ENCODE results near the gene MALT1.

Gene MALT1

DNA sequence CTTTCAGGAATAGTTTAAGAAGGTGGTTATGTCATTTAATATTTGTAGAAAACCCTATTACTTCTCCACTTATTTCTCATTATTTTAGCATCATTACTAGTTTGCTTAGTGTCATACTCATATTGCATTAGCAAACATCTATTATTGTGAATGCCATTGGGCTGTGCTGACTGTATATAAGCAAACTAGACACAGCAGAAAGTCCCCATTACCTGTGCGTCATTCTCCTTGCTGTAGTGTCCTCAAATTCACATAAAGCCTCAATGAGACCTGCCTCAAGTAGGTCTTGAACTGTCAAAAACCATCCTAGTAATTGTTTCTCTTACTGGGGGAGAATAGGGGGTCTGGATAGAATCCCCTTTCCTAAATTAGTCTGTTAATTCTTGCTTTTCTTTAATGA lies 43.6 kb downstream of the MALT1 start:
- Histone ChIP-seq H3K9me3 (ENCODE audit: insufficient read depth, low read depth, low read length) (no peaks in the 10 kb centered on the region), H3K9ac (ENCODE audit: low read length) (no peak overlapping the region), H3K23ac (ENCODE audit: low read length) (no peak overlapping the region), H2BK120ac (ENCODE audit: insufficient read depth, low read length, poor library complexity) (no peak overlapping the region), H2AFZ (ENCODE audit: insufficient read depth, low read length, poor library complexity) (no peak overlapping the region), H3K36me3 (ENCODE audit: control insufficient read depth in 1 of 2, insufficient read depth in 2 of 2, low read length in 2 of 2) (peaks cover 7 to 9% of the 10 kb centered on the region in 2 experiments), H3K14ac (ENCODE audit: low read length) (no peak overlapping the region), H3K79me1 (ENCODE audit: low read length) (no peaks in the 10 kb centered on the region), H3K4ac (ENCODE audit: low read depth, low read length) (no peak overlapping the region), H3K4me1 (ENCODE audit: control insufficient read depth in 1 of 2, insufficient read depth in 2 of 2, low read length in 2 of 2) (no peaks in the 10 kb centered on the region), H4K12ac (ENCODE audit: low read depth, low read length) (no peak overlapping the region), H3K4me3 (ENCODE audit: low read depth, low read length) (no peak overlapping the region), H3K79me2 (ENCODE audit: control insufficient read depth, insufficient read depth, low read length, poor library complexity) (no peaks in the 10 kb centered on the region), H4K91ac (ENCODE audit: low read depth, low read length) (no peak overlapping the region), H2AK5ac (ENCODE audit: low read length) (no peak overlapping the region), H3K27me3 (ENCODE audit: insufficient read depth, low read length) (no peaks in the 10 kb centered on the region), H3K18ac (ENCODE audit: low read length) (no peak overlapping the region), H2BK12ac (ENCODE audit: low read length) (no peak overlapping the region), H4K8ac (ENCODE audit: low read depth, low read length) (no peak overlapping the region), H3K4me2 (ENCODE audit: low read length) (no peak overlapping the region), H3K27ac (ENCODE audit: low read depth, low read length) (no peak overlapping the region), H2BK5ac (ENCODE audit: low read depth, low read length, poor library complexity) (no peak overlapping the region)
- no peak for DNase-seq
- no CpG with 5 or more reads among the region's 1 CpG for WGBS (ENCODE audit: extremely low coverage, insufficient coverage, insufficient read length)

DNA sequence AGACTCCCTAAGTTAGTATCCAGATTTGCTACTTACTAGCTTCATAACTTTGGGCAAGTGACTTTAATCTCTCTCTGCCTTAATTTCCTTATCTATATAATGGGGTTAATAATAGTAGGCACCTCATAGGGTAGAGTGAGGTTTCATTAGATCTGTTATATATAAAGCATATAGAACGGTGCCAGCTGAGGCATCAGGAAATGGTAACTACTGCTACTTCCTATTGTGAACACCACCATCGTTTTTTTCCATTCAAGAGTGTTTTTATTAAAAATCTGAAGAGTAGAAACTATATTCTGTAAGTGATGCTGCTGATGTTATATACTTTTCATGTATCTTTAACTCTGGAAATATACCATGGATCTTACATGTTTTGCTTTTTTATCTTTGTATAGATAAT lies 44.3 kb downstream of the MALT1 start:
- H3K79me1 ChIP-seq (ENCODE audit: low read length), result no peaks in the 10 kb centered on the region
- H2BK120ac ChIP-seq (ENCODE audit: insufficient read depth, low read length, poor library complexity), result no peak overlapping the region
- H3K4me3 ChIP-seq (ENCODE audit: low read depth, low read length), result no peak overlapping the region

DNA sequence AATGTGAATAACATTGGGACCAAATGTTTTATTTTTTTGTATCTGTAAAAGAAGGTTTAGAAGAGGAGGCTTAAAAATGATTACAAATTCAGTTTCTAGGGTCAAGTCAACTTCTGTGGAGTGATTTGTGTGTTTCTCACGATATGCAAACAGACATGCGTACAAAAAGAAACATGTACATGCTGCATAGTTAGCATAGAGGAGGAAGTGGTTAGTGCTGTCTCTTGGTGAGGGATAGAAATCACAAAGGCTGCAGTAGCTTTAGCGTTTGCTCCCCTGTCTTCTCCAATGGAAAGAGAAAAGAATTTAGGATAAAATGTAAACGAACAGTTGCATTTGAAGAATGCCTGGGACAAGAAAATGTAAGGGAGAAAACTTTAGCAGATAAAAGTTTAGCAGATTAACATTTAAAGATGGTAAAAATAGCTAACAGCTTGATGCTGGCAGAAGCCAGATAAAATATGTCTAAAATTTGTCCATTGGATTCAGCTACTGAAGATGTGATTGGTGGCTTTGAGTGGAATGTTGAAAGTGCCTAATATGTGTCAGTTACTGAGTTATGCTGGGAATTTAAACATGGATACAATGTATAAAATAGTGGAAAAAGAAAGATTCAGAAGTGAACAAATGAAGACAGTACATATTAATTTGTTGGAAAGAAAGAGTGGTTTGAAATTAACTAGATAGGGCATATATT lies 44.9 kb downstream of the MALT1 start:
- Histone ChIP-seq H3K4me1 (ENCODE audit: control insufficient read depth in 1 of 2, insufficient read depth in 2 of 2, low read length in 2 of 2) (no peaks in the 10 kb centered on the region), H3K4me2 (ENCODE audit: low read length) (no peak overlapping the region), H3K79me1 (ENCODE audit: low read length) (no peaks in the 10 kb centered on the region), H2BK120ac (ENCODE audit: insufficient read depth, low read length, poor library complexity) (no peak overlapping the region), H3K27me3 (ENCODE audit: insufficient read depth, low read length) (no peaks in the 10 kb centered on the region), H3K27ac (ENCODE audit: low read depth, low read length) (no peak overlapping the region), H3K9ac (ENCODE audit: low read length) (no peak overlapping the region), H2BK5ac (ENCODE audit: low read depth, low read length, poor library complexity) (no peak overlapping the region), H2AK5ac (ENCODE audit: low read length) (no peak overlapping the region), H3K14ac (ENCODE audit: low read length) (no peak overlapping the region), H3K9me3 (ENCODE audit: insufficient read depth, low read depth, low read length) (no peaks in the 10 kb centered on the region), H3K4ac (ENCODE audit: low read depth, low read length) (no peak overlapping the region), H3K18ac (ENCODE audit: low read length) (no peak overlapping the region), H2AFZ (ENCODE audit: insufficient read depth, low read length, poor library complexity) (no peak overlapping the region), H3K79me2 (ENCODE audit: control insufficient read depth, insufficient read depth, low read length, poor library complexity) (no peaks in the 10 kb centered on the region), H4K91ac (ENCODE audit: low read depth, low read length) (no peak overlapping the region), H3K36me3 (ENCODE audit: control insufficient read depth in 1 of 2, insufficient read depth in 2 of 2, low read length in 2 of 2) (peaks cover 5 to 9% of the 10 kb centered on the region in 2 experiments), H4K12ac (ENCODE audit: low read depth, low read length) (no peak overlapping the region), H2BK12ac (ENCODE audit: low read length) (no peak overlapping the region), H4K8ac (ENCODE audit: low read depth, low read length) (no peak overlapping the region), H3K4me3 (ENCODE audit: low read depth, low read length) (no peak overlapping the region), H3K23ac (ENCODE audit: low read length) (no peak overlapping the region)
- no CpG with 5 or more reads among the region's 4 CpGs for WGBS (ENCODE audit: extremely low coverage, insufficient coverage, insufficient read length)
- no peak for DNase-seq

More for the DNA sequence above, 44.3 kb downstream of the MALT1 start:
- H3K27ac ChIP-seq (ENCODE audit: low read depth, low read length), result no peak overlapping the region
- H3K4ac ChIP-seq (ENCODE audit: low read depth, low read length), result no peak overlapping the region
- H2AK5ac ChIP-seq (ENCODE audit: low read length), result no peak overlapping the region
- no peak overlapping the region for H3K4me2 ChIP-seq (ENCODE audit: low read length)
- H2AFZ ChIP-seq (ENCODE audit: insufficient read depth, low read length, poor library complexity), result no peak overlapping the region
- no CpG with 5 or more reads among the region's 2 CpGs for WGBS (ENCODE audit: extremely low coverage, insufficient coverage, insufficient read length)
- H3K23ac ChIP-seq (ENCODE audit: low read length), result no peak overlapping the region
- no peaks in the 10 kb centered on the region for H3K27me3 ChIP-seq (ENCODE audit: insufficient read depth, low read length)
- no peak overlapping the region for H4K91ac ChIP-seq (ENCODE audit: low read depth, low read length)
- no peak overlapping the region for H3K9ac ChIP-seq (ENCODE audit: low read length)
- H3K14ac ChIP-seq (ENCODE audit: low read length), result no peak overlapping the region
- DNase-seq, result no peak
- no peaks in the 10 kb centered on the region for H3K4me1 ChIP-seq (ENCODE audit: control insufficient read depth in 1 of 2, insufficient read depth in 2 of 2, low read length in 2 of 2)
- H4K8ac ChIP-seq (ENCODE audit: low read depth, low read length), result no peak overlapping the region
- no peaks in the 10 kb centered on the region for H3K9me3 ChIP-seq (ENCODE audit: insufficient read depth, low read depth, low read length)
- no peaks in the 10 kb centered on the region for H3K79me2 ChIP-seq (ENCODE audit: control insufficient read depth, insufficient read depth, low read length, poor library complexity)
- H3K18ac ChIP-seq (ENCODE audit: low read length), result no peak overlapping the region
- no peak overlapping the region for H4K12ac ChIP-seq (ENCODE audit: low read depth, low read length)
- no peak overlapping the region for H2BK12ac ChIP-seq (ENCODE audit: low read length)
- H2BK5ac ChIP-seq (ENCODE audit: low read depth, low read length, poor library complexity), result no peak overlapping the region
- peaks cover 5 to 9% of the 10 kb centered on the region in 2 experiments for H3K36me3 ChIP-seq (ENCODE audit: control insufficient read depth in 1 of 2, insufficient read depth in 2 of 2, low read length in 2 of 2)

DNA sequence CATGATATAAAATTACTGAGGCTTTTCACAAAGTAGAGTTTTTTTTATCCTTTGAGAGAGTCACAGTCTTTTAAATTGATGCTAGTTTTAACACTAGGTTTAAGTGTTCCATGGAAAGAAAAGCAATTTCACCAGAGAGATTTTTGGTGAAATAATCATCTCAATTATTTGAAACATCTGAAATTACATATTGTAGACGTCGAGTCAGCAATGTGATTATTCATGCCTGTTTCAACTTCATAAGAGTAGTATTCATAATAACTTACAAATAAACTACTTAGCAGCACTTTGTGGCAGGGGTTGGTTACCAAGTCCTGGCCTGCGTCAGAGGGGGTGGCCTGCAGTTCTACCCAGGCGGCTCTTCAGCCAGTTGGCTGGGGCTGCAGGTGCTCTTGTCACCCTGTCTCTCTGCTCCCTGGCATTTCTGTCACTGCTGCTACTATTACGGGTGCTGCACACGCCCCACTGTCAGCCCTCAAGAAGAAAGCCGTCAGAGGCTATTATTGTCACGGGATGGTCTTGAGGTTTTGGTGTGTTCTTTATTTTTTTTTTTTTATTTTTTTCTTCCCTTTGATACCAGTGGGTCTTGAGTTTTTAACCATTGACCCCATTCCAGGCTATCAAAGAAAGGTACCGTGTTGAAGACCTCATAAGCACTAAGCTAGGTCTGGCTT lies 50.4 kb downstream of the MALT1 start:
- no peak overlapping the region for H3K4ac ChIP-seq (ENCODE audit: low read depth, low read length)
- H3K23ac ChIP-seq (ENCODE audit: low read length), result no peak overlapping the region
- peaks cover 9 to 12% of the 10 kb centered on the region in 2 experiments for H3K36me3 ChIP-seq (ENCODE audit: control insufficient read depth in 1 of 2, insufficient read depth in 2 of 2, low read length in 2 of 2)
- no peak overlapping the region for H2BK120ac ChIP-seq (ENCODE audit: insufficient read depth, low read length, poor library complexity)
- no peak overlapping the region for H3K4me3 ChIP-seq (ENCODE audit: low read depth, low read length)
- no peaks in the 10 kb centered on the region for H3K79me1 ChIP-seq (ENCODE audit: low read length)
- H3K27ac ChIP-seq (ENCODE audit: low read depth, low read length), result no peak overlapping the region
- H3K9me3 ChIP-seq (ENCODE audit: insufficient read depth, low read depth, low read length), result no peaks in the 10 kb centered on the region
- H4K91ac ChIP-seq (ENCODE audit: low read depth, low read length), result no peak overlapping the region
- H3K9ac ChIP-seq (ENCODE audit: low read length), result no peak overlapping the region
- H2BK12ac ChIP-seq (ENCODE audit: low read length), result no peak overlapping the region
- no peak for DNase-seq
- H3K27me3 ChIP-seq (ENCODE audit: insufficient read depth, low read length), result no peaks in the 10 kb centered on the region
- no peak overlapping the region for H2AK5ac ChIP-seq (ENCODE audit: low read length)
- WGBS (ENCODE audit: extremely low coverage, insufficient coverage, insufficient read length), result no CpG with 5 or more reads among the region's 9 CpGs
- H3K4me2 ChIP-seq (ENCODE audit: low read length), result no peak overlapping the region
- H3K79me2 ChIP-seq (ENCODE audit: control insufficient read depth, insufficient read depth, low read length, poor library complexity), result no peaks in the 10 kb centered on the region
- no peak overlapping the region for H4K12ac ChIP-seq (ENCODE audit: low read depth, low read length)
- no peak overlapping the region for H2BK5ac ChIP-seq (ENCODE audit: low read depth, low read length, poor library complexity)
- H3K4me1 ChIP-seq (ENCODE audit: control insufficient read depth in 1 of 2, insufficient read depth in 2 of 2, low read length in 2 of 2), result no peaks in the 10 kb centered on the region
- no peak overlapping the region for H2AFZ ChIP-seq (ENCODE audit: insufficient read depth, low read length, poor library complexity)
- H3K14ac ChIP-seq (ENCODE audit: low read length), result no peak overlapping the region
- H3K18ac ChIP-seq (ENCODE audit: low read length), result no peak overlapping the region
- H4K8ac ChIP-seq (ENCODE audit: low read depth, low read length), result no peak overlapping the region
